NCI-H146 treated with DMSO at 0.1 percent for 48 hours (cell line): Measurements from ENCODE around the gene RSPH3.
"Not testable (repeated sequence)": the region's sequence is repeated elsewhere in the genome, so short reads cannot be mapped to it uniquely, and the experiment has no call there.

Experiments used
- DNase-seq: peaks from one replicate; lab custom pipeline; 2025; ENCODE audit not compliant: unreplicated experiment; lab: John Stamatoyannopoulos, UW

Gene RSPH3

DNA sequence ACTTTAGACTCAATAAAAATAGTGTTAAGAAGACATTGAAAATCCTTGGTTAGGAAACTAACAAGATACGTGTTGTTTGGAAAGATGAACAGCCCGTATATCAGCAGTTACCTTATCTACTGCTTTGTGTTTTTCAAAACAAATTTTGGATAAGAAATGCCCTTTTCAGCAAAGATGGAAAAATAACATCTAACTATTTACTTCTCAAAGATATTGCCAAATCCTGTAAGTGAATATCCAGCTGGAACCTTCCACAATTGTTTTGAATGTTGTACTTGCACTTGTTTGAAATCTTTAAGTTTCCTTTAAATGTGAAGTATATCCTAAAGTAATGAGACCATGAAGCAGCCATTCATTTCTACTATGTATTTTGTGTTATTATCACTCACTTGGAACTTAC, 30.2 kb upstream of the RSPH3 start:
- no peak for DNase-seq

- DNase-seq, result not testable (repeated sequence)
Observed at GRCh38 chr6:159025224-159025623, 25.2 kb upstream of the RSPH3 start.

GRCh38 chr6:159023893-159024292, 23.9 kb upstream of the RSPH3 start:
- no peak for DNase-seq

DNA sequence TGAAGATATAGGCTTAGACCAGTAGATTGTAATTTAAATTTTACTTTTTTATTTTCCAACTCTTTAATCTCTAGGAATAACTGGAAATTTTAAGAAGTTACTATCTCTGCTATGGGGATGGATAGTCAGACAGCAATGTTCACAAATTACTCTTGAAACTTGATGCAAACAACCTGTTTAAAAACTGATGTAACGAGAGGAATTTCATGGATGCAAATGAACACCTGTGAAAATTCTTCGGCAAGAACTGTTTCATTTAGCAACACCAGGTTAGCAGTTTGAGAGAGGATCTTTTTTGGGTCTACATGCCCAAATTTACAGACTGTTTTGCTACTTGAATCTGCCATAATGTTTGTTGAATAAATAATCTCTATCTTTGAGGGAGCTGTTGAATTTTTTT, 20.0 kb upstream of the RSPH3 start:
- DNase-seq, result no peak

GRCh38 chr6:159017757-159018559, 18.0 kb upstream of the RSPH3 start:
- DNase-seq, result no peak

DNA sequence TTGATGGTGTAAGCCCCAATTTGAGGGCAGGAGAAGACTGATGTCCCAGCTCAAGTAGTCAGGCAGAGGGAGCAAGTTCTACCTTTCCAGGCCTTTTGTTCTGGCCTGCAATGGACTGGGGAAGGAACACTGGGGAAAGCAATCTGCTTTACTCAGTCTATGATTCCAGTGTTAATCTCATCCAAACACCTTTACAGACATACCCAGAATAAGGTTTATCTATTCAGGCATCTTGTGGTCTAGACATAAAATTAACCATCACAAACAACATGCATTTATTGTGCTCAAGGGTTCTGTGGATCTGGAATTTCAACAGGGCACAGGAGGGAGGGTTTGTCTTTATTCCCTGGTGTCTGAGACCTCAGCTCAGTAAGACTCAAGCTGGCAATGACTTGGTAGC, 14.4 kb upstream of the RSPH3 start:
- no peak for DNase-seq

- no peak for DNase-seq
Observed at GRCh38 chr6:159013229-159013628, 13.2 kb upstream of the RSPH3 start.

DNA sequence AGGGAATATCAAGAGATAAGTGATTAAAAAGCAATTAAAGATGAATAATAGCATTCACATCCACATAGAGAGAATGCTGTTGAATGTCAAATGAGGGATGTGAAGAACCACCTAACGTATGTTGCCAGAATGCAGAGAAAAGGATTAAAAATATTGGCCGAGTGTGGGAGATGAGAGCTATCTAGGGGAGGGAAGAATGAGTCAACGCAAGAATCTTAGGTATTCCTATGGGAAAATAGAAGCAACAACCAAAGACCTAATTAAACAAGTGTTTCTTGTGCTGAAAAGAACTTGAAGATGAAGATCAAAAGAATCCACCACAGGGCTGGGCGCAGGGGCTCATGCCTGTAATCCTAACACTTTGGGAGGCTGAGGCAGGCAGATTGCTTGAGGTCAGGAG, 12.2 kb upstream of the RSPH3 start:
- no peak for DNase-seq

GRCh38 chr6:159010037-159010612, 10.1 kb upstream of the RSPH3 start:
- DNase-seq, result not testable (repeated sequence)

- DNase-seq, result peak; percentile 39
Observed at GRCh38 chr6:159008656-159009288, 8.8 kb upstream of the RSPH3 start.

GRCh38 chr6:159007510-159007909, 7.5 kb upstream of the RSPH3 start:
- no peak for DNase-seq

DNA sequence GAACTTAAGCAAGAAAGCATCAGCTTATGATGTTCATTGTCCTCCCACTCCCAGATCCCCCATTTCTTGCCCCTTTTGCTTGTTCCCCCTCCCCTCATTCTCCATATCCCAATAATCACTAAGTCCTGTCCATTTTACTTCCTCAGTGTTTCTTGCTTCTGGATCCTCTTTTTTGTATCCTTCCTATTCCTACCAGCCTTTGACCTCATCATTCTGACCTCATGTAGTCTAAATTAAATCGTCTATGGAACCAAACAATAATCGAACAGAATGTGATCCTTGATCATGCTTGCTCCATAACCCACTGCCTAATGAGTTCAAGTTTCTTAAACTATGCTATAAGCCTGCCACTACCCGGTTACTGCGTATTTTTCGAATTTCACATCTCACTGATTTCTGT, 5.4 kb upstream of the RSPH3 start:
- no peak for DNase-seq

- DNase-seq, result no peak
Observed at GRCh38 chr6:159004592-159004991, 4.6 kb upstream of the RSPH3 start.

DNA sequence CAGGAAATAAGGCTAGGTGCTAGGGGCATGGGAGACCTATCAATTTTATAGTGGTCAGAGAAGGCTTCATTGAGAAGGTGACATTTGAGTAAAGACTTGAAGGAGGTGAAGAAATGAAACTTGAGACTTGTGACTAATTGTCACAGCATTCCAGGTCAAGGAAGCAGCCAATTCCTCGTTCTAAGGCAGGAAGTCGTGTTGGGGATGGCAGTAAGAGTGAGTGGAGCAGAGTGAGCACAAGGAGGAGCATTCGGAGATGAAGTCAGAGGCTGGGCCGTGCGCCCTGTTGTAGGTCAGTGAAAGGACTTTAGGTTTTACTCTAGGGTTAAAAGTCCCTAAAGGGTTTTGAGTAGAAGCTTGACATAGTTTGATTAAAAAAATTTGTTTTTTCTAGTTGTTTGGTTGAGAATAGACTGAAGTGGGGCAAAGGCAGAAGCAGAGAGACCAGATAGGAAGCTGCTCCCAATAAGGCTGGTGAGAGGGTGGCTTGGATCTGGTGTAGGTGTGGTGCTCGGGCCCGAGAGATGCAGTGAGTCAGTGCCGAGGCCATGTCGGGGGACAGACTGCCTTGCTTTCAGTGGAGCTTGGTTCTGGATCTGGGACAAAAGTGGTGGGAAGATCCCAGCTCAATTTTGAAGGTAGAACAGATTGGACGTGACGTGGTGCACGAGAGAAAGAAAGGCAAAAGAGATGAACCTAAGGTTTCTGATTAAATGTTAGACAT, 2.6 kb upstream of the RSPH3 start:
- no peak for DNase-seq

DNA sequence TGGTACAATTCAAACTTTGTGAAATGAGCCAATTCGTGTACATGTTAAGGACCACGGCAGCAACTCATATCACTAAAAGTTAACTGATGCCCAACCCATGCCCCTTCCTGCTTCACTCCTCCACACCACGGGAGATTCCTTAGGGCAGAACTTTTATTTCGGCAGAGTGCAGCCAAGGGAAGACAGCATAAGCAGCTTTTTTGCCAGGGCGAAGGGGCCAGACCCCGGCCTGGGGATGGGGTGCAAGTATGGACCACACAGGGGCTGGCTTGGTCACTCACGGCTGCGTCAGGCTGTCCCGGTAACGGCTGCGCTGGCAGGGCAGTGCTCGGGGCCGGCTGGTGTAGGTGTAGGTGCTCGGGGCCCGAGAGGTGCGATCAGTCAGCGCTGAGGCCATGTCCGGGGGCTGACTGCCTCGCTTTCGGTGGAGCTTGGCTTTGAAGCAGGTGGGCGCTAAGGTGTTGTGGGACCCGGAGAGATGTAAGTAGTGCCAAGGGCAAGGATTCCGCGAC, 792 bp downstream of the RSPH3 start:
- DNase-seq, result no peak

DNA sequence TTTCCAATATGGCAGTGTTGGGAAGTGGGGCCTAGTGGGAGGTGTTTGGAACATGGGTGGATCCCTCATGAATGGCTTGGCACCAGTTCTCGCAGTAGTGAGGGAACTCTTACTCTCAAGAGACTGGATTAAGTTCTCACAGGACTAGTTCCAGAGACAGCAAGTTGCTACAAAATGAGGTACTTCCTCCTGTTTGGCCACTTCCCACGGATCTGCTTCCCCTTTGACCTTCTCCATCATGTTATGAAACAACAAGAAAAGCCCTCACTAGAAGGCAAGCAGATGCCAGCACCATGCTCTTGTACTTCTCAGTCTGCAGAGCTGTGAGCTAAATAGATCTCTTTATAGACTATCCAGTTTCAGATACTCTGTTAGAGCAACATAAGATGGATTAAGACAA, 3.1 kb downstream of the RSPH3 start:
- DNase-seq, result no peak

DNA sequence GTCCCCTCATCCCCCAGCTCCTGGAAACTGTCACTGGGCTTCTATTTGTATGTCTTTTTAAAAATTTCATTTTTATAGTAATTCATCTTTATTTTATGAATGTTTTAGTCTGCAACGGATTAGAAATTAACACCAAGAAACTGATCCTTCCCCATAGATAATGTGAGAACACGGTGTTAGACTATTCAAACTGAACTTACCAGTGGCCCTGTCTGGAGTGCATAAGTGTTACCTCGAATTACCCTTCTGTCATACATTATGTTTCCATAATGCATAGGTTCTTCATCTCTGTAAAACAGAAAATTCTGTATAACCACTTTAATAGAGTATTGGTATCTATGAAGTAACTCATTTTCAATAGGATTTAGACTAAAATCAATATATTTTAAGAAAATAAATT, 6.4 kb downstream of the RSPH3 start:
- no peak for DNase-seq

- DNase-seq, result no peak
Observed at GRCh38 chr6:158991017-158991723, 8.8 kb downstream of the RSPH3 start.

GRCh38 chr6:158989711-158990110, 10.3 kb downstream of the RSPH3 start:
- DNase-seq, result not testable (repeated sequence)

DNA sequence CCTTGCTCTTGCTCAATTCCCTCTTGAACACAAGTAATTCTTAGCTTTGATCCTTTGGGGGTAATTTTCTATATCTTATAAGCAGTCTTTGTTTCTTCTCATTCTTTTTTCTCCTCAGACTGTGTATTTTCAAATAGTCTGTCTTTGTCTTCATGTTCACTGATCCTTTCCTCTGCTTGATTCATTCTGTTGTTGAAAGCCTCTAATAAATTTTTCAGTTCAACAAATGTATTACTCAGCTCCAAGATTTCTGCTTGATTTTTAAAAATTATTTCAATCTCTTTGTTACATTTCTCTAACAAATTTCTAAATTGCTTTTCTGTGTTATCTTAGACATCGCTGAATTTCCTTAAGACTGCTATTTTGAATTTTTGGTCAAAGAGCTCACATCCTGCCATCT, 11.5 kb downstream of the RSPH3 start:
- no peak for DNase-seq

- no peak for DNase-seq
Observed at GRCh38 chr6:158987657-158988056, 12.3 kb downstream of the RSPH3 start.
